Measurements from ENCODE around the gene APOL2.
A peak's percentile ranks its signal among the peaks of the same experiment; 100 is the strongest.
"Not testable (repeated sequence)": the region's sequence is repeated elsewhere in the genome, so short reads cannot be mapped to it uniquely, and the experiment has no call there.

Gene APOL2

GRCh38 chr22:36236388-36237319 lies 2.7 kb downstream of the APOL2 start:
- H3K4me3 ChIP-seq (ENCODE audit: control insufficient read depth, low read depth, low read length) = peak overlapping the region; percentile 83
- DNase-seq (ENCODE audit: low read depth) = no peak
- TF ChIP-seq CTCF (conservative IDR thresholded peaks at IDR 0.05; ENCODE audit: control insufficient read depth, insufficient read depth, low read depth, low read length) = no peak

- no peak overlapping the region for H3K4me3 ChIP-seq (ENCODE audit: control insufficient read depth, low read depth, low read length)
- no peak for TF ChIP-seq CTCF (conservative IDR thresholded peaks at IDR 0.05; ENCODE audit: control insufficient read depth, insufficient read depth, low read depth, low read length)
- no peak for DNase-seq (ENCODE audit: low read depth)
These were observed 3.7 kb downstream of the APOL2 start for GRCh38 chr22:36235585-36235984.

GRCh38 chr22:36234919-36235318 lies 4.4 kb downstream of the APOL2 start:
- H3K4me3 ChIP-seq (ENCODE audit: control insufficient read depth, low read depth, low read length) = no peak overlapping the region
- TF ChIP-seq CTCF (conservative IDR thresholded peaks at IDR 0.05; ENCODE audit: control insufficient read depth, insufficient read depth, low read depth, low read length) = no peak
- no peak for DNase-seq (ENCODE audit: low read depth)

- DNase-seq (ENCODE audit: low read depth) = no peak
- H3K4me3 ChIP-seq (ENCODE audit: control insufficient read depth, low read depth, low read length) = no peak overlapping the region
- TF ChIP-seq CTCF (conservative IDR thresholded peaks at IDR 0.05; ENCODE audit: control insufficient read depth, insufficient read depth, low read depth, low read length) = no peak
These were observed 5.1 kb downstream of the APOL2 start for GRCh38 chr22:36234213-36234612.

- H3K4me3 ChIP-seq (ENCODE audit: control insufficient read depth, low read depth, low read length) = no peak overlapping the region
- no peak for TF ChIP-seq CTCF (conservative IDR thresholded peaks at IDR 0.05; ENCODE audit: control insufficient read depth, insufficient read depth, low read depth, low read length)
- DNase-seq (ENCODE audit: low read depth) = no peak
These were observed 5.5 kb downstream of the APOL2 start for GRCh38 chr22:36233796-36234195.

- no peak overlapping the region for H3K4me3 ChIP-seq (ENCODE audit: control insufficient read depth, low read depth, low read length)
- DNase-seq (ENCODE audit: low read depth) = no peak
- no peak for TF ChIP-seq CTCF (conservative IDR thresholded peaks at IDR 0.05; ENCODE audit: control insufficient read depth, insufficient read depth, low read depth, low read length)
These were observed 6.5 kb downstream of the APOL2 start for GRCh38 chr22:36232715-36233401.

- not testable (repeated sequence) for DNase-seq (ENCODE audit: low read depth)
These were observed 8.3 kb downstream of the APOL2 start for GRCh38 chr22:36231051-36231450.

GRCh38 chr22:36229649-36230048 lies 9.7 kb downstream of the APOL2 start:
- not testable (repeated sequence) for H3K4me3 ChIP-seq (ENCODE audit: control insufficient read depth, low read depth, low read length); DNase-seq (ENCODE audit: low read depth)

More at GRCh38 chr22:36231051-36231450, 8.3 kb downstream of the APOL2 start:
- not testable (repeated sequence) for H3K4me3 ChIP-seq (ENCODE audit: control insufficient read depth, low read depth, low read length)

Measured in fibroblast of mammary gland (primary cell).